Measurements from ENCODE around the gene CLDN22.

Gene CLDN22

GRCh38 chr4:183345261-183345660 lies 25.2 kb upstream of the CLDN22 start:
- no peaks in the 10 kb centered on the region for H4K20me1 ChIP-seq (ENCODE audit: insufficient read depth)
- H3K4me3 ChIP-seq (IDR thresholded peaks at IDR 0.05; ENCODE audit: insufficient read depth, low read depth, low read length), result no peak overlapping the region
- H3K79me2 ChIP-seq (ENCODE audit: insufficient read depth, low read depth), result no peaks in the 10 kb centered on the region
- H2AFZ ChIP-seq (ENCODE audit: low read depth), result no peak overlapping the region
- no peak overlapping the region for H3K9ac ChIP-seq
- H3K27me3 ChIP-seq (ENCODE audit: insufficient read depth, low read depth), result no peaks in the 10 kb centered on the region
- H3K36me3 ChIP-seq (ENCODE audit: insufficient read depth), result no peaks in the 10 kb centered on the region
- no peak overlapping the region for H3K27ac ChIP-seq
- no peak overlapping the region for H3K4me2 ChIP-seq
- H3K4me1 ChIP-seq (ENCODE audit: low read depth, poor library complexity, severe bottlenecking), result no peaks in the 10 kb centered on the region
- TF ChIP-seq, protein P1, sequence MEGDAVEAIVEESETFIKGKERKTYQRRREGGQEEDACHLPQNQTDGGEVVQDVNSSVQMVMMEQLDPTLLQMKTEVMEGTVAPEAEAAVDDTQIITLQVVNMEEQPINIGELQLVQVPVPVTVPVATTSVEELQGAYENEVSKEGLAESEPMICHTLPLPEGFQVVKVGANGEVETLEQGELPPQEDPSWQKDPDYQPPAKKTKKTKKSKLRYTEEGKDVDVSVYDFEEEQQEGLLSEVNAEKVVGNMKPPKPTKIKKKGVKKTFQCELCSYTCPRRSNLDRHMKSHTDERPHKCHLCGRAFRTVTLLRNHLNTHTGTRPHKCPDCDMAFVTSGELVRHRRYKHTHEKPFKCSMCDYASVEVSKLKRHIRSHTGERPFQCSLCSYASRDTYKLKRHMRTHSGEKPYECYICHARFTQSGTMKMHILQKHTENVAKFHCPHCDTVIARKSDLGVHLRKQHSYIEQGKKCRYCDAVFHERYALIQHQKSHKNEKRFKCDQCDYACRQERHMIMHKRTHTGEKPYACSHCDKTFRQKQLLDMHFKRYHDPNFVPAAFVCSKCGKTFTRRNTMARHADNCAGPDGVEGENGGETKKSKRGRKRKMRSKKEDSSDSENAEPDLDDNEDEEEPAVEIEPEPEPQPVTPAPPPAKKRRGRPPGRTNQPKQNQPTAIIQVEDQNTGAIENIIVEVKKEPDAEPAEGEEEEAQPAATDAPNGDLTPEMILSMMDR (conservative IDR thresholded peaks at IDR 0.05; ENCODE audit: low read depth, low read length), result no peak

DNA sequence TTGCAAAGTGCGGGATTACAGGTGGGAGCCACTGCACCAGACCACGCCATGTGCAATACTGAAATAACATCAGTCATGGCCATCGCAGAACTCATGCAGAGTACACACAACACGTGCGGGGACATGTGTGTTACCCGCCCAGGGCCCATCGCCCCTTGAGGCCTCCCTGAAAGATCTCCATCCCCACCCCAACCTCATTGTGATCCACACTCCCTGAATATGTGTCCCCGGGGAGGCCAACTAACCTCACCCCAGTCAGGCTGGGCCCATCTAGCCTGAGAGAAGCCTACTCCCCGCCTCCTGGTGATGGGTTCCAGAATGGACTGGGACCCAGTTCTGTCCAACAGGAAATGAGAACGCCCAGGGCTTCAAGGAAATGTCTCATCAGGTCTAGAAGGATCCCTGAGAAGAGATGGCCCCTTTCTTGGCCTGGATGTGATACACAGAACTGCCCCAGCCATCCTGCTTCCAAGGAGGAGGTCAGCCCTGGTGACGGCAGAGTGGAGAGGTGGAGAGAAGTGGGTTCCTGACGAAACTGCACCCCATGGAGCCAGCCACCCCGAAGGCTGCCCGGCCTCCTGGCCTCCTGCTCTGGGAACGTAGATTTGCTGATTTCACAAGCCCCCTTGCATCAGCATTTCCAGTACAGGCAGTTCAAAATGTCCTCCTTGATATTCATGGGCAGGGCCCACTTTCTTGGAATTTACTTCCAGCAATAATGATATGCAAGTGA lies 24.6 kb upstream of the CLDN22 start:
- Histone ChIP-seq H3K4me2 (no peak overlapping the region), H3K4me3 (IDR thresholded peaks at IDR 0.05; ENCODE audit: insufficient read depth, low read depth, low read length) (no peak overlapping the region), H3K27me3 (ENCODE audit: insufficient read depth, low read depth) (no peaks in the 10 kb centered on the region), H3K79me2 (ENCODE audit: insufficient read depth, low read depth) (no peaks in the 10 kb centered on the region), H3K9ac (no peak overlapping the region), H3K36me3 (ENCODE audit: insufficient read depth) (no peaks in the 10 kb centered on the region), H2AFZ (ENCODE audit: low read depth) (no peak overlapping the region), H3K27ac (no peak overlapping the region), H4K20me1 (ENCODE audit: insufficient read depth) (no peaks in the 10 kb centered on the region), H3K4me1 (ENCODE audit: low read depth, poor library complexity, severe bottlenecking) (no peaks in the 10 kb centered on the region)
- TF ChIP-seq, protein P1 (conservative IDR thresholded peaks at IDR 0.05; ENCODE audit: low read depth, low read length), result no peak

DNA sequence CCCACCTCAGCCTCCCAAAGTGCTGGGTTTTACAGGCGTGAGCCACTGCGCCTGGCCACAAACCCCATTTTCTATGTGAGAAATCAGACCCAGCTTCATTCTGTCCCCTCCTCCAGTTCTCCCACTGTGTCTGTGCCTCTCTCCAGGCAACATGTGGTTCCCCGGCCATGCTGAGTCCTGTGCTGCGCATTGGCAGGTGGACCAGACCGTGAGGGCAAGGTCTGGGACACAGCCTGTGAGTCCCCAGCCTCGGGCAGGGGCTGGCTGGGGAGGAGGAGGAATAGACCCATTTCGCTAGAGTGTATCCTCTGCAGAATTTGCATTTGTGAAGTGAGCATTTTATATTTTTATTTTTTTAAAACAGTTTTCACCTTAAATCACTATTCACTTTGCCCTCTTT lies 23.7 kb upstream of the CLDN22 start:
- Histone ChIP-seq H2AFZ (ENCODE audit: low read depth) (no peak overlapping the region), H3K4me2 (no peak overlapping the region), H3K27ac (no peak overlapping the region), H3K79me2 (ENCODE audit: insufficient read depth, low read depth) (no peaks in the 10 kb centered on the region), H3K4me1 (ENCODE audit: low read depth, poor library complexity, severe bottlenecking) (no peaks in the 10 kb centered on the region), H4K20me1 (ENCODE audit: insufficient read depth) (no peaks in the 10 kb centered on the region), H3K4me3 (IDR thresholded peaks at IDR 0.05; ENCODE audit: insufficient read depth, low read depth, low read length) (no peak overlapping the region), H3K36me3 (ENCODE audit: insufficient read depth) (no peaks in the 10 kb centered on the region), H3K27me3 (ENCODE audit: insufficient read depth, low read depth) (no peaks in the 10 kb centered on the region), H3K9ac (no peak overlapping the region)
- TF ChIP-seq, protein P1 (conservative IDR thresholded peaks at IDR 0.05; ENCODE audit: low read depth, low read length), result no peak

DNA sequence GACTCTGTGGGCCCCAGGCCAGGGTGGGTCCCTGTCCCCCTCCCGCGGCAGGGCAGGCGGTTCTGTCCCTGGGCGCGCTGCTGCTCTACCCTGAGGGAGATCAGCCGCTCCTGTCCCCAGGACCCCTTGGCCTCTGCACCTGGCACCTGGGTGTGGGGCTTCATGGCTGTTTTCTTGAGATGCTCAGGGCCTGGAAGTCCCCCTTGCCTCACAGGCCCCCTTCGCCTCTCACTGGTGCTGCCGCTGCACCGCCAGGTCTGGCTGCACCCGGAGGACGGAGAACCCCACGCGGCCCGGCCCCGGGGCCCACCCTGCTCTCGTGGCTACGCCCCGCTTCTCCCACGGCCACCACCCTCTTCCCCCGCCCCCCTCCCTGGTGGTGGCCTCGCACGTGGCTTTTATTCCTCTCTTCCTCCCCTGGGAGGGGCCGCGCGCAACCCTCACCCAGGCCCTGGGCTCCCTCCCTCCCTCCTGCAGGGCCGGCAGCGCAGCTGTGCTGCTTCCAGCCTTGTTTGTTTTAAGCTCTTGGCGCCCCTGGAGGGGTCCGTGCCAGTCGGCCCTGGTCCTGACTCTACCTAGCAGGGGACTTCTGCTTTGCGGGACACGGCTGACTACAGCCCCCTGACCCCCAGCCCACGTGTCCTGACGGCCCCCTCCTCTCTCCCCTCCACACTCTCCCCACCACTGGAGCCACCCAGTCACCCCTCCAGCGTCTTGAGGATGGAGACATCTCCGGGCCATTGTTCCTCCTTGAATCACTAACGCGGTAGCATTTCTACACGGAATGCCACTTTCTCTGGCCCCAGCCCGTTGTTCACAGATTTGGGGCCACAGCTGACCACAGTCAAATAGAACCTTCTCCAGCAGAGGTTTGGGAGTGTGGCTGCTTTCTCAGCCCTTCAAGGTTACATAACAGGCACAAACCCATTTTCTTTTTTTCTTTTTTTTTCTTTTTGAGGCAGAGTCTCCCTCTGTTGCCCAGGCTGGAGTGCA lies 22.8 kb upstream of the CLDN22 start:
- H3K27ac ChIP-seq, result no peak overlapping the region
- no peak overlapping the region for H3K4me2 ChIP-seq
- no peaks in the 10 kb centered on the region for H3K4me1 ChIP-seq (ENCODE audit: low read depth, poor library complexity, severe bottlenecking)
- no peak overlapping the region for H3K9ac ChIP-seq
- H3K27me3 ChIP-seq (ENCODE audit: insufficient read depth, low read depth), result no peaks in the 10 kb centered on the region
- H4K20me1 ChIP-seq (ENCODE audit: insufficient read depth), result no peaks in the 10 kb centered on the region
- no peak overlapping the region for H3K4me3 ChIP-seq (IDR thresholded peaks at IDR 0.05; ENCODE audit: insufficient read depth, low read depth, low read length)
- H2AFZ ChIP-seq (ENCODE audit: low read depth), result no peak overlapping the region
- no peaks in the 10 kb centered on the region for H3K36me3 ChIP-seq (ENCODE audit: insufficient read depth)
- no peaks in the 10 kb centered on the region for H3K79me2 ChIP-seq (ENCODE audit: insufficient read depth, low read depth)
- TF ChIP-seq, protein P1 (conservative IDR thresholded peaks at IDR 0.05; ENCODE audit: low read depth, low read length), result no peak

All from KMS-11 (cell line).